ENCODE results near the gene TNC.

GRCh38 chr9:115088860-115089259 lies 29.1 kb downstream of the TNC start:
- TF ChIP-seq BHLHE40 (IDR thresholded peaks at IDR 0.05; ENCODE audit: borderline replicate concordance) (no peak), FOXM1 (IDR thresholded peaks at IDR 0.05; ENCODE audit: borderline replicate concordance) (no peak), NFRKB (IDR thresholded peaks at IDR 0.05) (no peak), SUZ12 (IDR thresholded peaks at IDR 0.05) (no peak), SP1 (IDR thresholded peaks at IDR 0.05) (no peak), FOXK2 (IDR thresholded peaks at IDR 0.05) (no peak)

Measured in HEK293T (cell line).